HEK293 (cell line): ENCODE results near the gene CLTB.

Experiments
- ZNF274 ChIP-seq, 2 experiments: fragments of 200-500 bp in 1 of 2; fragments of 450-650 bp in 1 of 2; sonication (Bioruptor generic) in 1 of 2; formaldehyde crosslinking in 1 of 2; IDR thresholded peaks; 2 replicates each; pipeline versions ENCODE4 v1.5.1 to v1.6.1; 2014 to 2016; ENCODE audit warnings: borderline replicate concordance in 1 of 2, inconsistent platforms in 1 of 2, low read length in 1 of 2, missing biosample characterization in 1 of 2, missing genetic modification characterization in 1 of 2
- ZNF354C ChIP-seq: fragments of 450-650 bp; formaldehyde crosslinking; IDR thresholded peaks from 2 replicates; pipeline ENCODE4 v1.5.1; 2016; ENCODE audit warnings: missing biosample characterization, missing genetic modification characterization, low read depth, borderline replicate concordance
- ZNF645 ChIP-seq: fragments of 450-650 bp; formaldehyde crosslinking; IDR thresholded peaks from 2 replicates; pipeline ENCODE4; 2016; ENCODE audit warnings: missing biosample characterization, missing genetic modification characterization
- ZNF830 ChIP-seq: fragments of 450-650 bp; IDR thresholded peaks from 2 replicates; pipeline ENCODE4 v1.5.0; 2018; ENCODE audit warnings: missing biosample characterization, missing genetic modification characterization, low read depth, mild to moderate bottlenecking, moderate library complexity

- TF ChIP-seq ZNF830 (no peak), ZNF645 (tag by site-specific recombination) (no peak), ZNF354C (no peak), ZNF274 (IDR thresholded peaks at IDR 0.05; ENCODE audit: low read length) (no peak), ZNF274 (tag by site-specific recombination; IDR thresholded peaks at IDR 0.05; ENCODE audit: borderline replicate concordance) (no peak)
These were observed 10.5 kb downstream of the CLTB start for GRCh38 chr5:176405656-176406435.
